Measurements from ENCODE around the gene YES1. TPM values are rescaled to one million over a fixed set of nuclear protein-coding genes. Genes with fewer than 3 reads are reported as not detected.

Gene YES1
- total and polyA plus RNA-seq, 2 of the 13 experiments (the other 11 are each of a cell fraction or from before 2014, with no cell fraction given) = 17.2 to 70.8 TPM

GRCh38 chr18:717003-717402, 95.0 kb downstream of the YES1 start:
- ATAC-seq (no peak), DNase-seq (ENCODE audit: low spot score) (no peak), FAIRE-seq (no peak)
- Histone ChIP-seq H3K9me3 (ENCODE audit: low read length) (no peaks in the 10 kb centered on the region), H3K9ac (ENCODE audit: insufficient read depth, low read depth, low read length) (no peak overlapping the region), H3K4me1 (ENCODE audit: insufficient read depth, low read length) (peaks cover 13% of the 10 kb centered on the region), H3K27me3 (ENCODE audit: control insufficient read depth in 1 of 2, insufficient read depth in 2 of 2, low read length in 2 of 2) (no peaks in the 10 kb centered on the region), H2AFZ (ENCODE audit: low read length) (no peak overlapping the region), H3K4me3 (replicated peaks in 1 of 3; ENCODE audit: insufficient read depth in 1 of 3, low read depth in 2 of 3, low read length in 3 of 3) (no peak overlapping the region), H4K20me1 (ENCODE audit: insufficient read depth, low read length) (no peaks in the 10 kb centered on the region), H3K4me2 (ENCODE audit: low read depth, low read length) (no peak overlapping the region), H3K79me2 (ENCODE audit: insufficient read depth, low read length) (no peaks in the 10 kb centered on the region), H3K27ac (ENCODE audit: extremely low read length, insufficient read depth, low read length) (no peak overlapping the region), H3K36me3 (replicated peaks in 1 of 2; ENCODE audit: control insufficient read depth in 1 of 2, insufficient read depth in 2 of 2, low read length in 2 of 2) (0 out of 5 replicates have a peak, but pooled peaks cover 0 to under 1% of the 10 kb centered on the region in 2 experiments)
- ChIA-PET POLR2A (no interaction called here), CTCF (ENCODE audit: low intra/inter-chr PET ratio, low total read pairs) (no interaction called here)
- WGBS (ENCODE audit: low lambda C conversion rate) = 55% methylated on average over 4 of the region's 4 CpGs
- 0 out of 2 replicates have a peak, but pooled peaks have one; percentile 19 for TF ChIP-seq RARA (CRISPR knock-in tag; IDR thresholded peaks at IDR 0.05)
- no peak for TF ChIP-seq ZNF256 (CRISPR knock-in tag; conservative IDR thresholded peaks at IDR 0.05)
- TF ChIP-seq YEATS2 (CRISPR knock-in tag; IDR thresholded peaks at IDR 0.05; ENCODE audit: borderline replicate concordance) = no peak
- TF ChIP-seq FOSL2 (CRISPR knock-in tag; IDR thresholded peaks at IDR 0.05) = peak; percentile 57
- peak; percentile 67 for TF ChIP-seq NR2F6 (IDR thresholded peaks at IDR 0.05)
- TF ChIP-seq NR2F6 (CRISPR knock-in tag; IDR thresholded peaks at IDR 0.05) = 0 out of 2 replicates have a peak, but pooled peaks have one; percentile 20
- peak in 1 of 2 experiments; percentile 52; a peak in 1 of 4 replicates for TF ChIP-seq NR2F1 (CRISPR knock-in tag; IDR thresholded peaks at IDR 0.05)
- in situ Hi-C loops (cut with HindIII; ENCODE audit: extremely low pct_ligation_motif_present, low pct_unique_long_range_greater_than_20kb) (no loop called here), intact Hi-C loops (cut with micrococcal nuclease; ENCODE audit: unreplicated experiment) (no loop called here)
- no TSS peak for BruUV-seq (replicated peaks)

GRCh38 chr18:715626-716025, 96.4 kb downstream of the YES1 start:
- DNase-seq (ENCODE audit: low spot score) = no peak
- no peak for FAIRE-seq
- Histone ChIP-seq H3K27ac (ENCODE audit: extremely low read length, insufficient read depth, low read length) (no peak overlapping the region), H3K79me2 (ENCODE audit: insufficient read depth, low read length) (peaks cover 12% of the 10 kb centered on the region), H3K9ac (ENCODE audit: insufficient read depth, low read depth, low read length) (no peak overlapping the region), H3K27me3 (ENCODE audit: control insufficient read depth in 1 of 2, insufficient read depth in 2 of 2, low read length in 2 of 2) (no peaks in the 10 kb centered on the region), H3K9me3 (ENCODE audit: low read length) (no peaks in the 10 kb centered on the region), H3K4me2 (ENCODE audit: low read depth, low read length) (no peak overlapping the region), H4K20me1 (ENCODE audit: insufficient read depth, low read length) (no peaks in the 10 kb centered on the region), H3K36me3 (replicated peaks in 1 of 2; ENCODE audit: control insufficient read depth in 1 of 2, insufficient read depth in 2 of 2, low read length in 2 of 2) (no peaks in the 10 kb centered on the region), H3K4me1 (ENCODE audit: insufficient read depth, low read length) (peaks cover 26% of the 10 kb centered on the region), H3K4me3 (replicated peaks in 1 of 3; ENCODE audit: insufficient read depth in 1 of 3, low read depth in 2 of 3, low read length in 3 of 3) (no peak overlapping the region), H2AFZ (ENCODE audit: low read length) (no peak overlapping the region)
- ChIA-PET POLR2A (no interaction called here), CTCF (ENCODE audit: low intra/inter-chr PET ratio, low total read pairs) (no interaction called here)
- no TSS peak for BruUV-seq (replicated peaks)
- intact Hi-C loops (cut with micrococcal nuclease; ENCODE audit: unreplicated experiment) = no loop called here
- 94% methylated on average over 1 of the region's 1 CpG for WGBS (ENCODE audit: low lambda C conversion rate)
- no peak for ATAC-seq
- in situ Hi-C loops (cut with HindIII; ENCODE audit: extremely low pct_ligation_motif_present, low pct_unique_long_range_greater_than_20kb) = no loop called here
- TF ChIP-seq, protein P1, sequence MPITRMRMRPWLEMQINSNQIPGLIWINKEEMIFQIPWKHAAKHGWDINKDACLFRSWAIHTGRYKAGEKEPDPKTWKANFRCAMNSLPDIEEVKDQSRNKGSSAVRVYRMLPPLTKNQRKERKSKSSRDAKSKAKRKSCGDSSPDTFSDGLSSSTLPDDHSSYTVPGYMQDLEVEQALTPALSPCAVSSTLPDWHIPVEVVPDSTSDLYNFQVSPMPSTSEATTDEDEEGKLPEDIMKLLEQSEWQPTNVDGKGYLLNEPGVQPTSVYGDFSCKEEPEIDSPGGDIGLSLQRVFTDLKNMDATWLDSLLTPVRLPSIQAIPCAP (CRISPR knock-in tag; IDR thresholded peaks at IDR 0.05; ENCODE audit: low read depth) = no peak
- TF ChIP-seq, protein P2, sequence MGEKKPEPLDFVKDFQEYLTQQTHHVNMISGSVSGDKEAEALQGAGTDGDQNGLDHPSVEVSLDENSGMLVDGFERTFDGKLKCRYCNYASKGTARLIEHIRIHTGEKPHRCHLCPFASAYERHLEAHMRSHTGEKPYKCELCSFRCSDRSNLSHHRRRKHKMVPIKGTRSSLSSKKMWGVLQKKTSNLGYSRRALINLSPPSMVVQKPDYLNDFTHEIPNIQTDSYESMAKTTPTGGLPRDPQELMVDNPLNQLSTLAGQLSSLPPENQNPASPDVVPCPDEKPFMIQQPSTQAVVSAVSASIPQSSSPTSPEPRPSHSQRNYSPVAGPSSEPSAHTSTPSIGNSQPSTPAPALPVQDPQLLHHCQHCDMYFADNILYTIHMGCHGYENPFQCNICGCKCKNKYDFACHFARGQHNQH (CRISPR knock-in tag; IDR thresholded peaks at IDR 0.05) = no peak
- TF ChIP-seq ZNF317 (CRISPR knock-in tag; IDR thresholded peaks at IDR 0.05) (no peak), FOXC1 (CRISPR knock-in tag; IDR thresholded peaks at IDR 0.05; ENCODE audit: borderline replicate concordance) (no peak), HDAC1 (CRISPR knock-in tag; IDR thresholded peaks at IDR 0.05) (no peak), ZNF329 (CRISPR knock-in tag; IDR thresholded peaks at IDR 0.05; ENCODE audit: low read depth) (no peak), ARNT (IDR thresholded peaks at IDR 0.05) (no peak), HNRNPLL (IDR thresholded peaks at IDR 0.05; ENCODE audit: low read depth, low read length, poor library complexity, severe bottlenecking) (no peak)

Data from HepG2 (cell line).